Stimulated activated CD4-positive, alpha-beta T cell treated with anti-CD3 and anti-CD28 coated beads, TNF-alpha, amount 100 ng/mL, for 48 hours (primary cell): Measurements from ENCODE around the gene ZNF488.

ENCODE experiments used
- DNase-seq, 3 donors: peaks; one replicate each; pipeline ENCODE4 v3.0.0-alpha.2; 2020; ENCODE audit warnings: low read depth in 3 of 3

Gene ZNF488

DNA sequence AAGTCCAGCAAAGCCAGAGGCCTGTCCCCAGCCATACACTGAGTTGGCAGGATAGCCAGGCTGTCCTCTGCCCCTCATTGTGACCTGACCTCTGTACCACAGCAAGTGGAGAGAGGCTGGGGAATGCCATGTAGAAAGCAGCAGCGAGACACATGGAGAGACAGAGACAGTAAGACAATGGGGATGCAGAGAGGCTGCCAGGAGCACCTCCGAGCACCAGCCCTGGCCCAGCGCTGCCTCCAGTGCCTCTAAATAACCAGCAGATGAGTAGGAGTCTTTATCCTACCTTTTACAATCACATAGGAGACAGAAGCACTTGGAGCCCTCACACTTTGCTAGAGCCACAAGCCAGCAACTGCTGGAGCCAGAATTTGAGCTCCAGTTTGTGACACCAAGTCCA lies 53.7 kb downstream of the ZNF488 start:
- no peak for DNase-seq

DNA sequence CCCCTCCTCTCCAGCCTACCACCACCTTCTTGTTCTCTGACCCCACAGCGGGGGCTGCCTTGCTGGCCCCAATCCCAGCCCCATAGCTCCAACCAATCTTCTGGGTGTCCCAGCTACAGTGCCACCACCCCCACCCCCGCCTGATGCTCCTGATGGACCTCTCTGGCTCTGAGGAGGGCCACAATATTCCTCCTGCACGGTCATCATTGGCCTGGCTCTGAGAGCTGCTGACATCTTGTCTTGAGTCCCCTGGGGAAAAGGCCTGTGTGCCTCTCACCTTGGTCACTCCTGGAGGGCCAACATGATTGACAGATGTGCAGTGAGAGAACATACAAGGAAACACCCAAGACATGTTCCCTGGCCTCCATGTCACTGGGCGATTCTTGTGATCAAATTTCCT lies 54.2 kb downstream of the ZNF488 start:
- DNase-seq, result no peak

DNA sequence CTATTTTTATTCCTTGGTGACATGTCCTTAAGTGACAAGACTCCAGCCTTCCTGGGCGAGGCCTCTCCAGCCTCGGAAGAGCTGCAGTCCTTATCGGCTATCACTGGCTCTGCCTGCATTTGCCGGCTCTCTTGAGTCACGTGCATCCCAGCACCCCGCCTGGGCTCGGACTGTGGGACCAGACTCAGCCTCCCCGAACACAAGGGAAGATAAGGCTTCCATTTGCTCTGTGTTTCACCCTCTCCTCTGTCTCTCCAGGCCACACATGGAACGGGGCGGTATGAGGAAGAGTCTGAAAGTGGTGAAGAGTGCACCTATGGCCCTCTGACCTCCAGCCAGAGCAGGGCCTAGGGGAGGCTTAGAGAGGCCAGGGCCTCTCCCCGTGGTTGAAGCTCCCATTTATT lies 57.2 kb downstream of the ZNF488 start:
- DNase-seq, result no peak

DNA sequence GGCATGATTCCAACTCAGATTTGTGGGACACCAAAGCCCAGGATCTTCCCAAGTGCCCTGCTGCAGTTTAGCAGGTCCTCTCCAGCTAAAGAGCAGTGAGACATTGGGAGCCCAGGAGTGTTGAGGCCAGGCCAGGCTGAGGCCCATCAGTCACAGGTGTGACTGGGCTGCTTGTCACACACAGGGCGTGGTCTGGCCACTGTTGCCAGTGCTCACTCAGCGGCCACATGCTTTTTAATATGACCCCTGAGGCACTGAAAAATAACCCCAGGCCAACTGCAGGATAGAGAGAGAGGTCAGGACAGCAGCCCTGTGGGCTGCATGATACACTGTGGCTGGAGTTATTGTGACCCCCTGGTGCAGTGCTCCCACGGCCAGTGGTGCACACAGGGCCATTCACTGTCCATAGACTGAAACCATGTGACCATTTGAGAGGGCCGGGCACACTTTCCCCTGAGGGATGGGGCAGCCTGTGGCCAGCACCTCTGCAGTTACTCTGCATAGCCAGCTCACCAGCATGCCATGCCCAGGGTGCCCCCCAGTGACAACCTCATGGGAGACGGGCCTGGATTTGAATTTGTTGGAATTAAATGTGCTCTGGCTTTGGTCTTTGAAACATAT lies 57.7 kb downstream of the ZNF488 start:
- no peak for DNase-seq

DNA sequence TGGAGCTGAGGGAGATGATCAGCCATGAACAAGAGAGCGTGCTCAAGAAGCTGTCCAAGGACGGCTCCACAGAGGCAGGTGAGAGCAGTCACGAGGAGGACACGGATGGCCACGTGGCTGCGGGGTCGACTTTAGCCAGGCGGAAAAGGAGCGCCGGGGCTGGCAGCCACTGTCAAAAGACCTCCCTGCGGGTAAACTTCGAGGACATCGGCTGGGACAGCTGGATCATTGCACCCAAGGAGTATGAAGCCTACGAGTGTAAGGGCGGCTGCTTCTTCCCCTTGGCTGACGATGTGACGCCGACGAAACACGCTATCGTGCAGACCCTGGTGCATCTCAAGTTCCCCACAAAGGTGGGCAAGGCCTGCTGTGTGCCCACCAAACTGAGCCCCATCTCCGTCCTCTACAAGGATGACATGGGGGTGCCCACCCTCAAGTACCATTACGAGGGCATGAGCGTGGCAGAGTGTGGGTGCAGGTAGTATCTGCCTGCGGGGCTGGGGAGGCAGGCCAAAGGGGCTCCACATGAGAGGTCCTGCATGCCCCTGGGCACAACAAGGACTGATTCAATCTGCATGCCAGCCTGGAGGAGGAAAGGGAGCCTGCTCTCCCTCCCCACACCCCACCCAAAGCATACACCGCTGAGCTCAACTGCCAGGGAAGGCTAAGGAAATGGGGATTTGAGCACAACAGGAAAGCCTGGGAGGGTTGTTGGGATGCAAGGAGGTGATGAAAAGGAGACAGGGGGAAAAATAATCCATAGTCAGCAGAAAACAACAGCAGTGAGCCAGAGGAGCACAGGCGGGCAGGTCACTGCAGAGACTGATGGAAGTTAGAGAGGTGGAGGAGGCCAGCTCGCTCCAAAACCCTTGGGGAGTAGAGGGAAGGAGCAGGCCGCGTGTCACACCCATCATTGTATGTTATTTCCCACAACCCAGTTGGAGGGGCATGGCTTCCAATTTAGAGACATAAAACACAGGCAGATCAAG lies 58.5 kb downstream of the ZNF488 start:
- no peak for DNase-seq

DNA sequence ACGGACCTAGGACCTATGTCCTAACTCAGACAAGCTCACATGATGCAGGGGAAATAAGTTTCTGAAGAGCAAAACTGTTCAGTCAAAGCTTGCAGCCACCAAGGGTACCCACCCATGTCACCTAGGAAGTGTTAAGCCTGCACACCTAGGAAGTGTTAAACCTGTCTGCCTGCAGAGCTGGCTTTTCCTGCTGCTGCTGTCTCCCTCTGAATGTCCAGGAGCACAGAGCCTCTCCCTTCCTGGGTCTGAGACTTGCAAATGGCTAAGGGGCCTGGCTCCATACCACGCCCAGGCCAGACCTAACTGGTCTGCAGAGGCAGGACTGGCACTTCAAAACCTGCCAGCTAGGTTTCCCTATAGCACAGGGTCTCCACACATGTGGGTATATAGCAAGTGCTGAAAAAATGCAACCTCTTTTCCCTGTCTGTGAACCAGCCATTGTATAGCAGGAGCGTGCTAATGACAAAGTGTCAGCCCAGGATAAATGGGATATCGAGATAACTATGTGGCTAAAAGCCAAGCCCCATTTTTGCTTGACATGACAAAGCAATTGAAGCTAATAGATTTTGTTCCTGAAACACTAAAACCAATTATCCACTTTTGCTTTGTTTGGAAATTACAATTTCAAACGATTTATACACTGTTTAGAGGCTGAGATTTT lies 60.3 kb downstream of the ZNF488 start:
- no peak for DNase-seq

DNA sequence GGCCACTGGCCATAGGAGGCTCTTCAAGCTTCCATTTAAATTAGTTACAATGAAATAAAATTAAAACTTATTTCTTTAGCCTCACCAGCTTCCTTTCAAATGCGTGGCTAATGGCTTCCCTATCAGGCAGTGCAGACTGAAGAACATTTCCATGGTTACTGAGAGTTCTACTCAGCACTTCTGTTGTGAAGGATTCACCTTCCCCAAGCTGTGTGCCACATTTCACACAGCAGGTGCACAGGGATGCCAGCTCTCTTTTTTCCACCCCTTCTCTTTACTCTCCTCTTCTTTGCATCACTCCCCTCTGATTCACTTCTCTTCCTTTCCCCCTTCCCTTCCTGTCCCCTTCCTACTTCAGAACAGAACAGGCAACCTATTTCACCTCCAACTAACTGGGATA lies 61.0 kb downstream of the ZNF488 start:
- DNase-seq, result no peak

DNA sequence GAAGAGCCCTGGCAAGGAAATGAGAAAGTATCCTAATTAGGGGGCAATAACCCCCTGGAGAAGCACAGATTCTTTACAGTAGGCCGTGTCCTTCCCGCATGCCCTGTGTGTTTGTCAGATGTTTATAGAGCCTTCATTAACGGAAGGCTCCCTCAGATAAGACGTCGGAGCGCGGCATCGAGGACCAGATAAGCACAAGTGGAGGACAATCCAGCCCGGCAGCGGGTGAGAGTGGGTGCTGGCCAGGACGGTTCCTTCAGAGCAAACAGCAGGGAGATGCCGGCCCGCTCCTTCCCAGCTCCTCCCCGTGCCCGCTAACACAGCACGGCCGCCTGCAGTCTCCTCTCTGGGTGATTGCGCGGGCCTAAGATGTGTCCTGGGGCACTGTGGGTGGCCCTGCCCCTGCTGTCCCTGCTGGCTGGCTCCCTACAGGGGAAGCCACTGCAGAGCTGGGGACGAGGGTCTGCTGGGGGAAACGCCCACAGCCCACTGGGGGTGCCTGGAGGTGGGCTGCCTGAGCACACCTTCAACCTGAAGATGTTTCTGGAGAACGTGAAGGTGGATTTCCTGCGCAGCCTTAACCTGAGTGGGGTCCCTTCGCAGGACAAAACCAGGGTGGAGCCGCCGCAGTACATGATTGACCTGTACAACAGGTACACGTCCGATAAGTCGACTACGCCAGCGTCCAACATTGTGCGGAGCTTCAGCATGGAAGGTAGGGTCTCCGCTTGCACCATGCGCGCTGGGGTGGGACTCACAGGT lies 61.6 kb downstream of the ZNF488 start, which contains the start of gene GDF2:
Gene GDF2 (plus strand): TSS at position 155 of the 762 bp plus-strand sequence. CDS start 215 bp downstream, at position 370.
- DNase-seq, result no peak

DNA sequence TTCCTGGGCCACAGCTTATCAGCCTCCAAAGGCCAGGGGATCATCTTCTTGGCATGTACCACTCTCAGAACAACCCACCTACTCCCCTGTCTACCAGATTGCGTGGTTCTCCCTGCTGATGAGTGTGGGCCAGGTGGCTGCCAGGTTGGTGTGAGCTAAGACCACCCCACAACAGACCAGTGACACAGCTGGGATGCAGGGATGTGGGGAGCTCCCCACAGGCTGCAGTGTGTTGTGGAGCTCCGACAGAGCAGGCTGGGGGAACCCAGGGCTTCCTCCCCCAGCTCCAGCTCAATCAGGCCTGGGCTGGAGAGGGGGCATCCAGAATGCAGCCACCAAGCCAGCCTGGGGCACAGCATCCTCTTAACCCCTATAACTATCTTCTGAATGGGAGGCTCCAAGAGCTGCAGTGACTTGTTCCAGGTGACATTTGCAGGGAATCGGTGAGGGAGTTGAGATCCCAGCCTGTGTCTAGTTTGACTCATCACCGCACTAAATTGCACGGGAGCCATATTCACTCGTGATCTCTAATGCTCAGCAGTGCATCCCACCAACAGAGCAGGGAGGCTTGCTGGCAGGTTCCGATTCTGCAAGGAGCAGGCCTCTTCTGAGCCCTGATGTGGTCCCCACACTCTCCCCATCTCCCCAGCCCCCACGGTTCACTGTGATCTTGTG lies 62.4 kb downstream of the ZNF488 start:
- no peak for DNase-seq

DNA sequence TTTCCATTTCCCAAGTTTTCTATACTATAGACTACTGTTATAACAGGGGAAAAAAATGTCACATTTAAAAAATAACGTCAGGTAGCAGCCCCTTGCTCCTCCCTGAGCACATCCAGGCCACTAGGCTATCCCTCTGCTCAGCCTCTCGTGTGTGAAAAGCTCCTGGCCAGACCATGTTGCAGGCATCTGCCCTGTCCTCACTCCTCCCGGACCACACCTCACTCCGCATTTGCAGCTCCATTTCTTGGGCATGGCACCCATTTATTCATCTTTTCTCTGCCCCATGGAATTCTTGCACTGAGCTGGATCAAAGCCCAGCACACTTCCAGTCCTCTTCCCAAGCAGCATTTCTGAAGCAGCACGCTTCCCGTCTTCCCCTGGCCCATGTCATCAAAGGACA lies 63.3 kb downstream of the ZNF488 start:
- DNase-seq, result no peak

DNA sequence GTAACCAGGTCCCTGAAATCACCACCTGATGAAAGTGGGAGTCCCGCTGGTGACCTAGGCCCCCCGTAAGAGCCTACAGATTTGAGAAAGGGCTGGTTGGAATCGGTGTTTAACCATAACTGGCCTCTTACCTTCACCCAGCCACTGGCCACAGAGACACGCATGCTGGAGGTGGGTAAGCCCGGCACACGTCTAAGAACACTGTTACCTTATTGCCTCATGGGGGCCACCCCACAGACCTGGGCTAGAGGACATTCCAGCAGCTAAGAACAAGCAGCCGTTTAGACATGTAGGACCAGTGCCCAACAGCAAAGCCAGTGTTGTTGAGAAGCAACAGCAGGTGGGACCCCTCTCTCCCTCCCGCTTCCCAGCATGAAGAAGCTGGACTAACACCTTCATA lies 64.3 kb downstream of the ZNF488 start:
- DNase-seq, result no peak

DNA sequence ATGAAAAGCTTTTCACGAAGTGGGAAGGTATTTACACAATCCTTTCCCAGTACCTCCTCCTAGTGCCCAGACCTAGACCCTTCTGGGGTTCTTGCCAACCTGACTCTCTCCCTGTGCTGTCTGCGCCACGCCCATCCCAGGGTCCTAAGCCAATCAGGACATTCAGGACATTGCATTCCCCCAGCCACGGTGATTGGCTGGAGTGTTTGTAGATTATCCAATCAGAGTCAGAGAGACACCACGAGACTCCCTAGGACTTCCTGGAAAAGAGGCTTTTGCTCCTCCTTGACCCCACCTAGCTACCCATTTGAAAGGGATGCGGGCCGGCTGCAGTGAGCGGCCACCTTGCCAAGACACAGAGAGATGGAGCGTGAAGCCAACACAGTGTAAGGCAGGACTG lies 65.4 kb downstream of the ZNF488 start:
- DNase-seq, result no peak

DNA sequence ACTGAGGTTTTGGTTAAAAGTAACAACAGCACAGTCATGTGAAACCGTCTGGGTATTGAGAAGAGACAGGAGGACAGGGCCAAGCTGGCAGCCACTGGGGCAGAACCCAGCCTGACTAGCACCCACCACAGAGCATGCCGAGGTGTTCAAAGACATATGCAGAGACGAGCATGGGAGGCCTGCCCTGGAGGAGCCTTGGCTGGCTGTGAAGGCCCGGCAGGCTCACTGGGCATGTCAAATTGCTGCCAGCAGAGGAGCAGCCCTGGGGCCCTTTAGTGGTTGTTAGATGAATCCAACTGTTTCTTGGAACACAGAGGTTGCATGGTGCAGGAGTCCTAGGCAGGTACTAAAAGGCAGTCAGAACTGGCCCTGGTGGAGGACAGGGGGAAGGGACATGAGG lies 66.8 kb downstream of the ZNF488 start:
- no peak for DNase-seq

DNA sequence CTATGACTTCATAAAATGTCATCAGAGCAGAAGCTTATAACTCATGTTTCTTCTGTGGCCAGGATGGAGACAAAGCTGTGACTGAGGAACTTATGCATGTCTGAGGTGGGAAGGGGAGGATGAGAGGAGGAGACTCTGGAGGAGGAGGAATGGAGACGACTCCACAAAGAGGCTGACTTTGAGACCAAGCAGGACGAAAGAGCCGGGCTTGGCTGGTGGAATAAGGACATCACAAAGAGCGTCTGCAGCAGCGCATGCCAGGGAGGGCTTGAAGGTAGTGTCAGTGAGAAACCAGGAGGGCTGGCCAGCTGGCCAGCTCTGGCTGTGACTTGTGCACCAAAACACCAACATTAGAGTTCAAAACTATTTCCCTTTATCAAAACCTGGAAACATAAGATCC lies 68.0 kb downstream of the ZNF488 start:
- no peak for DNase-seq
